ACHN (cell line): Measurements from ENCODE around the gene ELN.
"Not testable (repeated sequence)": the region's sequence is repeated elsewhere in the genome, so short reads cannot be mapped to it uniquely, and the experiment has no call there.

Experiments
- DNase-seq: peaks from one replicate; pipeline ENCODE4 v3.0.0-alpha.2; 2015
- in situ Hi-C: cut with HindIII; loops from 2 replicates; pipeline ENCODE4 v1.10.0; 2017; ENCODE audit warnings: low sequenced_read_pairs, low pct_ligation_motif_present, low pct_unique_long_range_greater_than_20kb

Gene ELN

DNA sequence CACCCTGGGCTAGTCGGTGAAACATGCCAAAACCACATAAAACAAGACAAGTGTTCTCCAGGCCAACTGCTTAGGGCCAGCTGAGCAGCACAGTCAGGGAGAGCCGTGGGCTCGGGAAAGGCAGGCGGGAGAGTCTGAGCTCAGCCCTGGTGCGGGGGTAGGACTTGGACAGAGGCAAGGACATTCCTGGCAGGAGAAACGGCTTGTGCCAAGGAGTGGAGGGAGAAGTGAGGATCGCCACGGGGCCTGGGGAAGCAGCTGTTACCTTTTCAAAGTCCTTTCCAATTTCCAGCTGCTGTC lies 4.2 kb downstream of the ELN start:
- in situ Hi-C loops, result no loop called here
- DNase-seq, result no peak

DNA sequence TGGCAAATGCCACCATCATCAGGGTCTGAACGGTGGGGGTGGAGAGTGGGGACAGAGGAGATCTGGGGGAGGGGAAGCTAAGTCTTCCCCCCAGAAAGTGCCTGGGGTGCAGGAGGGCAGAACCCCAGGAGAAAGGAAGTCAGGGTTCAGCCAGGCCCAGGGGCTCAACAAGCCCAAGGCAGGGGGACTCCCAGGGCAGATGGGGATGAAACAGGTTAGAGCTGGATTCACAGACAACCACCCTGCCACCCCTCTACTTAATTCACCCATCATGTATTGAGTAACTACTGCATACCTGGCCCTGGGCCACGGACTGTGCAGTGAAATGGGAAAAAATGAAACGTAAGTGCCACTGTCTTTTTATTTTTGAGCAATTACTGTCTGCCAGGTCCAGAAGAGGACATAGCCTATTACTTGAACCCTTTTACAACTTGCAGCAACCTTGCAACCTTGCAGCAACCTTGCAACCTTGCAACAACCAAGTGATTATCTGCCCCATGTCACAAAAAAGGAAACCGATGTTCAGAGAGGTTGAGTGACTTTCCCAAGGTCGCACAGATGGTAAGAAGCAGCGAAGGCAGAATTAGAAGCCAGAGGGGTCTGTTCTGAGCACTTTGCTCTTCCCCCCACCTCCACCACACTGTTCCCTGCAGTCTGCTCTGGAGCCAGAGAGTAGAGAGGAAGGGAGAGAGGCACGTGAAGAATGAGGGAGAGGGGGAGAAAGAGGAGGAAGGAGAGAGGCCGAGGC lies 4.8 kb downstream of the ELN start:
- no peak for DNase-seq
- in situ Hi-C loops, result no loop called here

DNA sequence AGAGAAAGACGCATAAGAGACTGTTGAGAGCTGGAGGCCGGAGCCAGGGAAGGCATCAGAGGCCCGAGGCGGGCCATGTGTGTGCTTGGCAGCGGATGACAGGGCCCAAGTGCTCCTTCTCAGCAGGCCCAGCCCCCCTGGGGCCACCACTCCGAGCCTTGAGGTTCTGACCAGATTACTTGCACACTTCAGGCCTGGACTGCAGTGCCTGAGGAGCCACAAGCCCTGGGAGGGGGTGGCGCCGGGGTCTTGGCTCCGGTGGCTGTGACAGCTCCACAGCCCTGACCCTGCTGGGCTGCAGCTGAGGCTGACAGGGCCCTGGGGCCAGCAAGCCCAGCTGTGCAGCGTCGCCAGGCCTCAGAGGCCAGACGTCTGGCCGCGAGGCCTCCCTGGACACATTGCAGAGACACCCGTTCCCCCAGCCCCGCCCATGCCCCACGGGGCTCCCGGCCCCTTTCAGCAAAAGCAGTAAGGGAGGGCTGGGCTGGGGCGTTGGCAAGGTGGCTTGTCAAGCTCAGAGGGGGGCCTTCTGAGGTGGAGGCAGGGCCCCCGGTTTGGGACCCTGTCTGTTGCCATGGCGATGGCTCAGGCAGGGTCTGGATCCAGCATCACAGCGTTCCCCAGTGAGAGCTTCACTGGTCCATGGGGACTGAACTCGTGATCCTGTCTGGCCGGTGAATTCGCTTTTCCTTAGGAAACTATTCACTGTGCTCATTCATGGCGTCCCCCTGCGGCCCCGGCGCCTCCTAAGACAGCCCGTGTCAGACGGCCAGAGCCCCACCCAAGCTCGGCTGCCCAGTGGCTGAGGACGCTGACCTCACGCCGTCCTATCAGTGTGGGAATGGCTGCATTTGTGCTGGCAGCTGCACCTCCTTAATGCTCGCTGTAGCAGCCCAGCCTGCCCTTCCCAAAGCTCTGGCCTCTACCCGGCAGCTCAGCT lies 5.7 kb downstream of the ELN start:
- no peak for DNase-seq
- in situ Hi-C loops, result no loop called here

DNA sequence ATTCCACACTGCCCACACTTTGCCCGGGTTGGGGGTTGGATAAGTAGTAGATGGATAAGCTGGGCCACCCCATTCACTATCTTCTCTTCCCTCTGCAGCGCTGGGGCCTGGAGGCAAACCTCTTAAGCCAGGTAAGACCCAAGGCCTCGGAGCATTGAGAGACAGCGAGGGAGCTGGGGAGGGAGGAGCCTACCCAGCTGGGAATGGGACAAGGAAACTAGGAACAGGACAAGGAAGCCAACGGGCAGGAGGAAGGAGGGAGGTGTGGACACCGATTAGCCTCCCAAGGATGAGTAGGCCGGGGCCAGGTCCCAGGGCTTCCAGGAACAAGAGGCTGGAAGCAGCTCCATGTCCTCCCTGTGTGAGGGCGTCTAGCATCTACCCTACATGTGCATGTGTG lies 9.6 kb downstream of the ELN start:
- no peak for DNase-seq

DNA sequence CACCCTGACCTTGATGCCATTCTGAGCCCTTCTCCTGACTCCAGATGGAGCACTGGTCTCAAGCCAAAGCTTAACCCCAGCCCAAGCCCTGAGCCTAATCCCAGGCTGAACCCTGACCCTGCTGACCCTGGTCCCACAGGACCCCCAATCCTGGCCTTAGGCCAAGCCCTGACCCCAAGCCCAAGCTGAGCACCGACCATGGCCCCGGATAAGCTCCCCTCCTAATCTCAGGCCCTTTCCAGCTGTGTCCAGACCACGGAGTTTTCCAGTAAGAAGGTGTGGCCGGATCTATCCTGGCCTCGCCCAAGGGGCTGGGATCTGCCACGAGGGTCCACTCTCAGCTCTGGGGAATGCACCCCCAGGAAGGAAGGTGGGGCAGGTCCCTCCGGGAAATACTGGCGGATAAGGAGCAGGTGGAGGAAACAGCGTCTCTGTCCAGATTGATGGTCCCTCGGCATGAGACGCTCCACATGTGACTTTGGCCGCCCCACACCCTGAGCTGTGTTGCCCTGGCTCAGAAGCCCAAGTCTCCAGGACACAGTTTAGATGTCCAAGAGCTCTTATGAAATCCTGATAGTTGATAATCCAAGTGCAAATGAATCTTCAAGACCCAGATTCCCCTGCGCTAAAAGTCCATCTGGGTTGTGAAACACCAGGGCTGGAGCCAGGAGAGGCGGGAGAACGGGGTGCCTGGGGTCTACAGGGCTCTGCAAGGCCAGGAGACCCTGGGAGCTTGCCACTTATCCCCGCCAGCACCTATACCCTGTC lies 10.4 kb downstream of the ELN start:
- in situ Hi-C loops, result no loop called here

More for the DNA sequence above, 9.6 kb downstream of the ELN start:
- in situ Hi-C loops, result no loop called here

DNA sequence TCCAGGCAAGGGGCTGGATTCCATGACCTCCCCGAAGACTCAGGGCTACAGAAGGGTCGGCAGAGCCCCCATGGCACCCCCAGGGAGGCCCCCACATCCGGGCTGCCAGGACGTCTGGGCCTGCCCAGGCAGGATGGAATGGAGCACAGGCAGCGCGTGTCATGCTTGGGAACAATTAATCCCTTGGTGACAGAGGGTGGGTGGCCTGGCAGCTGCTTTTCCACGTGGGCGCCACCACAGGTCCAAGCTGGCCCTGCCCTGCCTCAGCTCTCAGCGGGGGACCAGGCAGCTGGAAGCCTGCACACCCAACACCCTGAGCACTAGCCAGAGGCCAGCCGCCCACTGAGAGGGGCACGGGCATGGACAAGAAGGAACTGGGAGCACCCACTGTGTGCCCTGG lies 11.4 kb downstream of the ELN start:
- in situ Hi-C loops, result no loop called here
- no peak for DNase-seq

More for the DNA sequence above, 10.4 kb downstream of the ELN start:
- no peak for DNase-seq

DNA sequence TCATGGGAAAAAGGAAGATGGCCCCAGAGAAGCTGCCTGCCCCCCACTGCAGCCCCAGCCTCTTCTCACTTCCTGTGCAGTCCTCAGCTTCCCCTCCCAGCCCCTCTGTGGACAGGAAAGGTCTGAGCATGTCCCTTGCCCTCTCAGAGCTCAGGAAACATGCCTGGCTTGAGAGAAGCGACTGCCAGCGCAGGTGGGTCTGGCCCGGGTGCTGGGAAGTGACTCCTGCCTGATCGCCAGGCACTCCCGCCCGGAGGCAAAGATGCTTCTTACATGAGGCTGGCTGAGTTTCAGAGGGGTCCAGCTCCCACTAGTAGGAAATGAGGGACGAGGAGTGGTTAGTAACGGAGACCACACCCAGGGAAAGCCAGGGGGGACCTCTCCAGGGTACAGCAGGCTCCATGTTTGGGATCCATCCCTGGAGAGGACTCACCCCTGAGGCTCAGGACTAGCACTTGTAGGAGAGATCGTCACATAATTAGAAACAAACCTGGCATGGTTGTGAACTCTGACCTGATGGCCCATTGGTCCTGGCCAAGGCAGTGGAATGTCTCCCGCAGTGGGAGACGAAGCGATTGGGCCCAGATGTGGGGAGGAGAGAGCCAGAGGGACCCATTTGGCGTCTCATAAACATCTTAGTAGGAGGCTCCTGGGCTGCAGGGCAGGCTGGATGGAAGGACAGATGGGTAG lies 12.3 kb downstream of the ELN start:
- DNase-seq, result no peak
- in situ Hi-C loops, result no loop called here

DNA sequence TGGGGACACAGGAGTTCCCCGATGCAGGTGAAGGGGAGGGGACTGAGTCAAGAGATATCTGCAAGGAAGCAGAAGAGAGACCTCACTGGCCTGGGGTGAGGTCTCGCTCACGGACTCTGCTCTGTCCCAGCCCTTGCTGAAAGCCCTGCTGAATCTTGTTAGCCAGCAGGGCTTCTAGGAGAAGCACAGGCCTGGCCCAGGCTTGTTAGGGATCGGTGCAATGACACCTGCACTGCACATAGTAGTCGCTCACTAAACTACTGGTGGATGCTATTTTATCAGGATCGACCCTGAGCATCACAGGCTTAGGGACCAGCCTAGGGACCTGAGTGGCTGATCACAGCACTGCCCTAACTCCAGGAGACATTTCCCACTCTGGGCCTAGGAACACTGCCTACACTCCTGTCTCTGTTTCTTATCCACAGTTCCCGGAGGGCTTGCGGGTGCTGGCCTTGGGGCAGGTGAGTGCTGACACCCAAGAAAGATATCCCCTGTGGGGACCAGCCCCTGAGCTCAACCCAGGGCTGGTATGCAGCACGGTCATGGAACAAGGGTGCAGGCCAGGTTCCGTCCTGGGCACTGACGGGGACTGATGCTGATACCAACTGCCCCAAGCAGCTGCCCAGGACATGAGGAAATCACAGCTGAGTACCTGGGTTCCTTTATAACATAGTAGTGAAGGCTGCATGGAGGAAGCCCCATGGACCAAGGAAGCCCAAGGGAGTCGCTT lies 13.0 kb downstream of the ELN start:
- in situ Hi-C loops, result no loop called here

DNA sequence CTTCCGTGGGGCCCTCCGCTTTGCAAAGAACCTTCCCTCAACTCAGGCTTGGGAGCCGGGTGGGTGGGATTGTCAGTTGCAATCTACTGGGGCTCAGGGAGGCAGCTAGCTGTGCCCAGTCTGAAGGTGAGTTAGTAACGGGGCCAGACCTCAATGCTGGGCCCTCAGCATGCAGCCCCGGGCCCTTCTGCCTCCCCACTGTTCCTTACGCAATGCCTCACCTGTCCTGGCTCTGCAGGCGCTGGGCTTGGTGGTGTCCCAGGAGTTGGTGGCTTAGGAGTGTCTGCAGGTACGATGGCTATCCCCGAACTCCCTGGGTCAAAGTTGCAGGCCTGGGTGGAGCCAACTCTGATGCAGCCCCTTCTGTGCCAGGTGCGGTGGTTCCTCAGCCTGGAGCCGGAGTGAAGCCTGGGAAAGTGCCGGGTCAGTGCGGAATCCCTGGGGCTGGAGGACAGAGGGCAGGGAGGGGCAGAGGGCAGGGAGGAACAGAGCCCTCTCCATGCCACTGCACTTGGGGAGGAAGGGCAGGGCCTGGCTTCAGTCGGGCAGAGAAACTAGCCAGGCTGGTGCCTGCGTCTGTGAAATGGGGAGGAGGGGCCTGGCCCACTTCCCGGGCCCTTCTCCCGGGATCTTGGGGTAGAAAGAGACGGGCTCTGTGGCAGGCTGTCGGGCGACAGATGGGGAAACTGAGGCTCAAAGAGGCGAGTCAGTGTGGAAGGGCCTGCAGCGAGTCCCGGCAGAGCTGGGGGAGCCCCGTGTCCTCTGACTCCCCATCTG lies 15.0 kb downstream of the ELN start:
- DNase-seq, result no peak
- in situ Hi-C loops, result no loop called here

More for the DNA sequence above, 13.0 kb downstream of the ELN start:
- DNase-seq, result no peak

DNA sequence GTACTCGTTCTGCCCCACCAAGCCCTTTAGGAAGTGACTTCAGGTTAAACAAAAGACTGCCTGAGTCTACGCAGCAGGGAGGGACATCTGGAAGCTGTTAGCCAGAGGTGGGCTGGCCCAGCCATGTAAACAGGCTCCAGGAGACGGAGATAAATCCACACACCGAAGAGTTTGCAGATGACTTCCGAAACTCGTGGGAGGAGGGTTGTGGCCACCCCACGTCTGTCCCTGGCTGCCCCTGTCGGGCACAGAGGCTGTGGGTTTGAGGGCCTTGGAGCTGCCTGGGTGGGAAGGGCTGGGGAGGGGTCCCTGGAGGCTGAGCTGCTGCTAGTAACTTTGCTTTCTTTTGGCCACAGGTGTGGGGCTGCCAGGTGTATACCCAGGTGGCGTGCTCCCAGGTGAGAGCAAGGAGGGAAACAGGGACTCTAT lies 15.6 kb downstream of the ELN start:
- in situ Hi-C loops, result no loop called here
- DNase-seq, result no peak

DNA sequence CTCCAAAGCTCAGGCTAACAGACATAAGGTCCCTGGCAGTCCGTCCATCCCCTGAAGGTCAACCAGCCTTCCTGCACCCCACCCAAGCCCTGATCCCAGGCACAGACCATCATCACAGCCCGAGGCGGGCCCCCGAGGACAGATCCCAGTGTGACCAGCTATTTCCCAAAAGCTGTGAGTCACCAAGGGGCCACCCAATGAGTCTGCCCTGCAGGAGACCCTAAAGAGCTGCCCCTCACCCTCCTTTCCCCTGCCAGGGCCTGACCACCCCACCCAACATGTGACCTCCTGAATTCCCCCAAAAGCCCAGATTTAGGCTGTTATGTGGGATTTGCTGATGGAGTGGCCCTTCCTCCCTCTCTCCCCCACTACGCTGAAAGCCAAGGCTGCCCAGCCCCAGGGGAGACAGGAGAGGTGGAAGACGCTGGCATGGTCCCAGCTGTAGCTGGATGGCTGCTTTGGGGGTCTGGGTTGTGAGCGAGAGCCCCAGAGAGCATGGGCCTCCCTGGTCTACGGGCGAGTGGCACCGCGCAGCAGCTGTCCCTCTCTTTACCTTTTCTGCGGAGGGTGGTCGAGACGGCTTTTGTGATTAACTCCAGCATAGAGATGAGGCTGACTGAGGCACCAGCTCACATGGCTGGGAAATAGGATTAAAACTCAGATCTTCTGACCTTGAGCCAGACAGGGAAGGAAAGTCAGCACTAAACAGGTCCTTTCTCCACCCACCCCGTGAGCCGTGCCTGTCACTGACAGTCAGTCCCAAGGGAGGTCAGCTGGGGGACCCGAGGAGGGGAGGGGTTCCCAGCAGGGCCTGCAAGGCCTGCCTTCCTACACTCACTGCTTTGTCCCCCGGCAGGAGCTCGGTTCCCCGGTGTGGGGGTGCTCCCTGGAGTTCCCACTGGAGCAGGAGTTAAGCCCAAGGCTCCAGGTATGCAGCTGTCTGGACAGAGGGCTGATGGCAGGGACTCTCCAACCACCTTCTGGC lies 16.7 kb downstream of the ELN start:
- no peak for DNase-seq
- in situ Hi-C loops, result no loop called here

DNA sequence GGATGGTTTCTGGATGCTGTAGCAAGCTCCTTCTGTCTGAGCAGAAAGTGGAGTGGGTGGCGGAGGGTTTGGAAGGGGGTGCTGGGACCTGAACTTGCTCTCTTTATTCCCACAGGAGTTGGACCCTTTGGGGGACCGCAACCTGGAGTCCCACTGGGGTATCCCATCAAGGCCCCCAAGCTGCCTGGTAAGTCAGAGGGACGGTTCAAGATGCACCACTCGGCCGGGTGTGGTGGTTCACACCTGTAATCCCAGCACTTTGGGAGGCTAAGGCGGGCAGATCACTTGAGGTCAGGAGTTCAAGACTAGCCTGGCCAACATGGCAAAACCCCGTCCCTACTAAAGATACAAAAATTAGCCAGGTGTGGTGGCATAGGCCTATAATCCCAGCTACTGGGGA lies 18.6 kb downstream of the ELN start:
- in situ Hi-C loops, result not testable (repeated sequence)

DNA sequence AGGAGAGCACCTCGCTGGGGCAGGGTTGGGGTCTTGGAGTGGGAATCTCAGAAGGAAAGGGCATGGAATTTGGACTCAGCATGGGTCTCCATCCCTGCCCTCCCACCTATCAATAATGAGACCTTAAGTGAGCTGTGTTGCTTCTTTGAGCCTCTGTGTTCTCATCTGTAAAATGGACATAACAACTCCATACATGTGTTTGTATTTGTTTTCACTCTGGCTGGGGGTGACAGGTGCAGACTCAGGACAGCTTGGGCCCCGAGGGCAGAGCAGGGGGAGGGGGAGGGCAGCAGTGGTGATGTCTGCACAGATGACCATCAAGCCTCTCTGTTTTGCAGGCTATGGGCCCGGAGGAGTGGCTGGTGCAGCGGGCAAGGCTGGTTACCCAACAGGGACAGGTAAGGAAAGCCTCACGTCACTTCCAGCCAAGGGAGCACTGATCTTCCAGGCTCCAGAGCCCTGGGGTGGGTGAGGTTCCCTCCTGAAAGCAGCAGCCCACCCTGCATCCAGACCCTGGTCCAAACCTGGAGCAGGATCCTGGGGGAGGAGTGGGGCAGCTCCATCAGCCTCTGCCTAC lies 19.9 kb downstream of the ELN start:
- DNase-seq, result no peak
- in situ Hi-C loops, result no loop called here

More for the DNA sequence above, 18.6 kb downstream of the ELN start:
- not testable (repeated sequence) for DNase-seq

DNA sequence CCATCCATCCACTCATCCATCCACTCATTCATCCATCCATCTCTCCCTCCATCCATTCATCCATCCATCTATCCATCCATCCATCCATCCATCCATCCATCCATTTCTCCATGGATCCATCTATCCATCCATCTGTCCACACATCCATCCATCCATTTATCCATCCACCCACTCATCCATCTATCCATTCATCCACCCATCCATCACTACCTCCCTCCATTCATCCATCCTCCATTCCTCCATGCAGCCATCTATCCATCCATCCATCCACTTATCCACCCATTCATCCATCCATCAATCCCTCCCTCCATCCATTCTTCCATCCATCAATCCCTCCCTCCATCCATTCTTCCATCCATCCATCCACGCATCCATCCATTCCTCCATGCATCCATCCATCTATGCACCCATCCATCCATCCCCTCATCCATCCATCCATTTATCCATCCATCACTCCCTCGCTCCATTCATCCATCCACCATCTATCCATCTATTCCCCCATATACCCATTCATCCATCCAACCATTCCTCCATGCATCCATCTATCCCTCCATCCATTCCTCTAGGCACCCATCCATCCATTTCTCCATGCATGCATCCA lies 21.1 kb downstream of the ELN start:
- in situ Hi-C loops, result no loop called here
- DNase-seq, result no peak

DNA sequence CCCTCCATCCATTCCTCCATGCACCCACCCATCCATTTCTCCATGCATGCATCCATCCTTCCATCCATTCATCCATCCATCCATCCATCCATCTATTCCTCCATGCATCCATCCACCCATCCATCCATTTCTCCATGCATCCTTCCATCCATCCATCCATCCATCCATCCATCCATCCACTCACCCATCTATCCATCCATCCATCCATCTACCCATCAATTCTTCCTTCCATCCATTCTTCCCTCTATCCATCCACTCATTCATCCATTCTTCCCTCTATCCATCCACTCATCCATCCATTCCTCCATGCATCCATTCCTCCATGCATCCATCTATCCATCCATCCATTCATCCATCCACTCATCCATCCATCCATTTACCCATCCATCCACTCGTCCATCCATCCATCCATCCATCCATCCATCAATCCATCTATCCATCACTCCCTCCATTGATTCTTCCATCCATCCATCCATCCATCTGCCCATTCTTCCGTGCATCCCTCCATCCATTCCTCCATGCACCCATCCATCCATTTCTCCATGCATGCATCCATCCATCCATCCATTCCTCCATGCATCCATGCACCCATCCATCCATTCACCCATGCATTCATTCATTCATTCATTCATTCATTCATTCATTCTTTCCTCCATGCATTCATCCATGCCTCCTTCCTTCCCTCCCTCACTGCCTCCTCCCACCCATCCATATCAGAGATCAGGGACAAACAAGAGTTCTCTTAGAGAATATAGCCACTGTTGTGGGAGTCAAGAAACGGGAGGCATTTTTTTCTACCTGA lies 22.2 kb downstream of the ELN start:
- no peak for DNase-seq
- in situ Hi-C loops, result no loop called here
